ENCODE measurements around the gene BRD2.

BRD2 gene

GRCh38 chr6:32976334-32977069 lies 8.1 kb downstream of the BRD2 start:
- no peak for TF ChIP-seq CTCF (IDR thresholded peaks at IDR 0.05)

GRCh38 chr6:32977272-32977952 lies 9.0 kb downstream of the BRD2 start:
- no peak for TF ChIP-seq CTCF (IDR thresholded peaks at IDR 0.05)

- TF ChIP-seq CTCF (IDR thresholded peaks at IDR 0.05): no peak
Measured at GRCh38 chr6:32977953-32978324, 9.5 kb downstream of the BRD2 start.

- TF ChIP-seq CTCF (IDR thresholded peaks at IDR 0.05): no peak
Measured at GRCh38 chr6:32979720-32980487, 11.5 kb downstream of the BRD2 start.

- TF ChIP-seq CTCF (IDR thresholded peaks at IDR 0.05): no peak
Measured at GRCh38 chr6:32980488-32981038, 12.2 kb downstream of the BRD2 start.

GRCh38 chr6:32982084-32982701 lies 13.8 kb downstream of the BRD2 start:
- TF ChIP-seq CTCF (IDR thresholded peaks at IDR 0.05): no peak

All from LNCAP (cell line).